HepG2 (cell line): ENCODE results near the gene FASTKD1. TPM values are rescaled to one million over a fixed set of nuclear protein-coding genes. Genes with fewer than 3 reads are reported as not detected.

Experiments used
- ARHGAP35 ChIP-seq: sonication (generic); formaldehyde crosslinking; IDR thresholded peaks from 2 replicates; pipeline ENCODE4 v1.9.0; 2022; ENCODE audit warnings: mild to moderate bottlenecking, inconsistent platforms, moderate library complexity, missing genetic modification reagents, borderline replicate concordance
- HIVEP1 ChIP-seq: sonication (generic); formaldehyde crosslinking; IDR thresholded peaks from 2 replicates; pipeline ENCODE4 v1.4.0; 2020; ENCODE audit warnings: mild to moderate bottlenecking, missing genetic modification reagents
- NFIC ChIP-seq: IDR thresholded peaks from 2 replicates; pipeline ENCODE4 v1.6.1; 2012; ENCODE audit warnings: mild to moderate bottlenecking, low read length, inconsistent platforms
- SALL2 ChIP-seq: sonication (generic); formaldehyde crosslinking; IDR thresholded peaks from 2 replicates; pipeline ENCODE4 v1.8.1; 2023; ENCODE audit warnings: mild to moderate bottlenecking, missing genetic modification reagents, inconsistent platforms
- TARDBP ChIP-seq: sonication (generic); formaldehyde crosslinking; IDR thresholded peaks from 2 replicates; pipeline ENCODE4 v1.8.0; 2022; ENCODE audit warnings: mild to moderate bottlenecking, missing genetic modification reagents
- ZFP1 ChIP-seq: IDR thresholded peaks from 2 replicates; pipeline ENCODE4 v1.6.1; 2016
- ZNF12 ChIP-seq: sonication (generic); formaldehyde crosslinking; IDR thresholded peaks from 2 replicates; pipeline ENCODE4 v1.5.0; 2020; ENCODE audit warnings: missing genetic modification reagents
- ZNF232 ChIP-seq: sonication (generic); formaldehyde crosslinking; IDR thresholded peaks from 2 replicates; pipeline ENCODE4 v1.4.0; 2020; ENCODE audit warnings: missing genetic modification reagents, borderline replicate concordance
- ZNF350 ChIP-seq: sonication (generic); formaldehyde crosslinking; IDR thresholded peaks from 2 replicates; pipeline ENCODE4 v1.4.0; 2020; ENCODE audit warnings: mild to moderate bottlenecking, low read depth, missing genetic modification reagents, borderline replicate concordance
- ZNF850 ChIP-seq: sonication (generic); formaldehyde crosslinking; conservative IDR thresholded peaks from 2 replicates; pipeline ENCODE4 v1.9.0; 2021; ENCODE audit warnings: mild to moderate bottlenecking, missing genetic modification reagents
- ZNF878 ChIP-seq: sonication (generic); formaldehyde crosslinking; IDR thresholded peaks from 2 replicates; pipeline ENCODE4 v1.8.1; 2023; ENCODE audit warnings: mild to moderate bottlenecking, missing genetic modification reagents, moderate library complexity
- ZSCAN31 ChIP-seq: sonication (generic); formaldehyde crosslinking; IDR thresholded peaks from 2 replicates; pipeline ENCODE4 v1.5.0; 2020; ENCODE audit warnings: low read depth, mild to moderate bottlenecking, missing genetic modification reagents
- polyA plus RNA-seq, 8 experiments: library from polyadenylated mRNA; depleted of rRNA in 3 of 8; stranded (reverse) in 7 of 8; unstranded in 1 of 8; fragments of >200 nt; fragmentation: Illumina TruSeq in 4 of 8; extraction: Trizol in 4 of 8; gene quantifications; 2 replicates each; pipeline versions ENCODE4 v1.2.1 to v1.2.3, GENCODE V29; 2011 to 2016; ENCODE audit warnings: low read depth in 4 of 8, missing spikeins in 1 of 8, mixed read lengths in 1 of 8; ENCODE audit not compliant: insufficient read depth in 1 of 8
- total RNA-seq, 5 experiments: library from RNA; depleted of rRNA; stranded (reverse); fragments of >200 nt; fragmentation: Illumina TruSeq; extraction: Trizol; gene quantifications; 2 replicates each; pipeline ENCODE4 v1.2.3, GENCODE V29; 2016; ENCODE audit warnings: low read depth in 1 of 5
- TF ChIP-seq, protein P1 (sequence below): sonication (generic); formaldehyde crosslinking; IDR thresholded peaks from 2 replicates; pipeline ENCODE4 v1.4.0; 2020; ENCODE audit warnings: missing genetic modification reagents
- TF ChIP-seq, protein P2 (sequence below): IDR thresholded peaks from 2 replicates; pipeline ENCODE4 v1.6.1; 2016
- TF ChIP-seq, protein P3 (sequence below), 2 experiments: IDR thresholded peaks; 2 replicates each; pipeline ENCODE4 v1.6.1; 2011 to 2012; ENCODE audit warnings: low read length in 2 of 2, borderline replicate concordance in 1 of 2, low read depth in 1 of 2, mild to moderate bottlenecking in 1 of 2, moderate library complexity in 1 of 2
- TF ChIP-seq, protein P4 (sequence below): sonication (generic); formaldehyde crosslinking; IDR thresholded peaks from 2 replicates; pipeline ENCODE4 v1.8.0; 2022; ENCODE audit warnings: mild to moderate bottlenecking, missing genetic modification reagents
- TF ChIP-seq, protein P5 (sequence below): sonication (generic); formaldehyde crosslinking; IDR thresholded peaks from 2 replicates; pipeline ENCODE4 v1.8.0; 2023; ENCODE audit warnings: mild to moderate bottlenecking, missing genetic modification reagents
- TF ChIP-seq, protein P6 (sequence below): sonication (generic); formaldehyde crosslinking; IDR thresholded peaks from 2 replicates; pipeline ENCODE4 v1.8.0; 2022; ENCODE audit warnings: missing genetic modification reagents, low read depth, mild to moderate bottlenecking, borderline replicate concordance
- TF ChIP-seq, protein P7 (sequence below), 2 experiments: fragments of 450-650 bp in 1 of 2; sonication (generic) in 1 of 2; formaldehyde crosslinking; IDR thresholded peaks; 2 replicates each; pipeline versions ENCODE4 v1.5.0 to v1.8.0; 2020 to 2022; ENCODE audit warnings: mild to moderate bottlenecking in 1 of 2, missing genetic modification reagents in 1 of 2

FASTKD1 gene
- total and polyA plus RNA-seq, 2 of the 13 experiments (the other 11 are each of a cell fraction or from before 2014, with no cell fraction given) = 35.0 to 38.0 TPM

DNA sequence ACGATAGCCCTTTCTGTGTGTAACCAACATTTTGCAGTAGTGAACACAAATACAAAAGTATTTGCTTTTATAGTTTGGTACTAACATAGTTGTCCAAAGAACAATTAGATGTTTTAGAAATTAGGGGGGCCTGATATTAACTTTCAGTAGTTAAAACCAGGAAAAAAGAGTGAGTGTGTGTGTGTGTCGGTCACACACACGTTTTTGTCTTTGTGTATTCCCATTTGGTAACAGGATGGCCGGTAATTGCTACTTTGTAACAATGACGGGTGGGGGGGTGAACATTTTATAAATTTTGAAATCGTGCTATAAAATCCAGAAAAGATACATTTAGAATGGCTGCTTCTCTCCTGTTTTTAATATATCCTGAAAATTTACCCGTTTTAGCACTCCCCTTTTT is 12.0 kb upstream of the FASTKD1 start (continued):
- TF ChIP-seq, protein P1, sequence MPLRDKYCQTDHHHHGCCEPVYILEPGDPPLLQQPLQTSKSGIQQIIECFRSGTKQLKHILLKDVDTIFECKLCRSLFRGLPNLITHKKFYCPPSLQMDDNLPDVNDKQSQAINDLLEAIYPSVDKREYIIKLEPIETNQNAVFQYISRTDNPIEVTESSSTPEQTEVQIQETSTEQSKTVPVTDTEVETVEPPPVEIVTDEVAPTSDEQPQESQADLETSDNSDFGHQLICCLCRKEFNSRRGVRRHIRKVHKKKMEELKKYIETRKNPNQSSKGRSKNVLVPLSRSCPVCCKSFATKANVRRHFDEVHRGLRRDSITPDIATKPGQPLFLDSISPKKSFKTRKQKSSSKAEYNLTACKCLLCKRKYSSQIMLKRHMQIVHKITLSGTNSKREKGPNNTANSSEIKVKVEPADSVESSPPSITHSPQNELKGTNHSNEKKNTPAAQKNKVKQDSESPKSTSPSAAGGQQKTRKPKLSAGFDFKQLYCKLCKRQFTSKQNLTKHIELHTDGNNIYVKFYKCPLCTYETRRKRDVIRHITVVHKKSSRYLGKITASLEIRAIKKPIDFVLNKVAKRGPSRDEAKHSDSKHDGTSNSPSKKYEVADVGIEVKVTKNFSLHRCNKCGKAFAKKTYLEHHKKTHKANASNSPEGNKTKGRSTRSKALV (CRISPR knock-in tag) = no peak
- no peak for TF ChIP-seq TARDBP (CRISPR knock-in tag)
- no peak for TF ChIP-seq ZNF878 (CRISPR knock-in tag)
- TF ChIP-seq, protein P2, sequence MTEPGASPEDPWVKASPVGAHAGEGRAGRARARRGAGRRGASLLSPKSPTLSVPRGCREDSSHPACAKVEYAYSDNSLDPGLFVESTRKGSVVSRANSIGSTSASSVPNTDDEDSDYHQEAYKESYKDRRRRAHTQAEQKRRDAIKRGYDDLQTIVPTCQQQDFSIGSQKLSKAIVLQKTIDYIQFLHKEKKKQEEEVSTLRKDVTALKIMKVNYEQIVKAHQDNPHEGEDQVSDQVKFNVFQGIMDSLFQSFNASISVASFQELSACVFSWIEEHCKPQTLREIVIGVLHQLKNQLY = 0 out of 2 replicates have a peak, but pooled peaks have one; percentile 5
- TF ChIP-seq, protein P3, sequence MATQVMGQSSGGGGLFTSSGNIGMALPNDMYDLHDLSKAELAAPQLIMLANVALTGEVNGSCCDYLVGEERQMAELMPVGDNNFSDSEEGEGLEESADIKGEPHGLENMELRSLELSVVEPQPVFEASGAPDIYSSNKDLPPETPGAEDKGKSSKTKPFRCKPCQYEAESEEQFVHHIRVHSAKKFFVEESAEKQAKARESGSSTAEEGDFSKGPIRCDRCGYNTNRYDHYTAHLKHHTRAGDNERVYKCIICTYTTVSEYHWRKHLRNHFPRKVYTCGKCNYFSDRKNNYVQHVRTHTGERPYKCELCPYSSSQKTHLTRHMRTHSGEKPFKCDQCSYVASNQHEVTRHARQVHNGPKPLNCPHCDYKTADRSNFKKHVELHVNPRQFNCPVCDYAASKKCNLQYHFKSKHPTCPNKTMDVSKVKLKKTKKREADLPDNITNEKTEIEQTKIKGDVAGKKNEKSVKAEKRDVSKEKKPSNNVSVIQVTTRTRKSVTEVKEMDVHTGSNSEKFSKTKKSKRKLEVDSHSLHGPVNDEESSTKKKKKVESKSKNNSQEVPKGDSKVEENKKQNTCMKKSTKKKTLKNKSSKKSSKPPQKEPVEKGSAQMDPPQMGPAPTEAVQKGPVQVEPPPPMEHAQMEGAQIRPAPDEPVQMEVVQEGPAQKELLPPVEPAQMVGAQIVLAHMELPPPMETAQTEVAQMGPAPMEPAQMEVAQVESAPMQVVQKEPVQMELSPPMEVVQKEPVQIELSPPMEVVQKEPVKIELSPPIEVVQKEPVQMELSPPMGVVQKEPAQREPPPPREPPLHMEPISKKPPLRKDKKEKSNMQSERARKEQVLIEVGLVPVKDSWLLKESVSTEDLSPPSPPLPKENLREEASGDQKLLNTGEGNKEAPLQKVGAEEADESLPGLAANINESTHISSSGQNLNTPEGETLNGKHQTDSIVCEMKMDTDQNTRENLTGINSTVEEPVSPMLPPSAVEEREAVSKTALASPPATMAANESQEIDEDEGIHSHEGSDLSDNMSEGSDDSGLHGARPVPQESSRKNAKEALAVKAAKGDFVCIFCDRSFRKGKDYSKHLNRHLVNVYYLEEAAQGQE (IDR thresholded peaks at IDR 0.05; ENCODE audit: borderline replicate concordance in 1 of 2, low read depth in 1 of 2, low read length in 2 of 2) = no peak
- TF ChIP-seq, protein P4, sequence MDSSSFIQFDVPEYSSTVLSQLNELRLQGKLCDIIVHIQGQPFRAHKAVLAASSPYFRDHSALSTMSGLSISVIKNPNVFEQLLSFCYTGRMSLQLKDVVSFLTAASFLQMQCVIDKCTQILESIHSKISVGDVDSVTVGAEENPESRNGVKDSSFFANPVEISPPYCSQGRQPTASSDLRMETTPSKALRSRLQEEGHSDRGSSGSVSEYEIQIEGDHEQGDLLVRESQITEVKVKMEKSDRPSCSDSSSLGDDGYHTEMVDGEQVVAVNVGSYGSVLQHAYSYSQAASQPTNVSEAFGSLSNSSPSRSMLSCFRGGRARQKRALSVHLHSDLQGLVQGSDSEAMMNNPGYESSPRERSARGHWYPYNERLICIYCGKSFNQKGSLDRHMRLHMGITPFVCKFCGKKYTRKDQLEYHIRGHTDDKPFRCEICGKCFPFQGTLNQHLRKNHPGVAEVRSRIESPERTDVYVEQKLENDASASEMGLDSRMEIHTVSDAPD (CRISPR knock-in tag) = 0 out of 2 replicates have a peak, but pooled peaks have one; percentile 21
- TF ChIP-seq SALL2 (CRISPR knock-in tag) = no peak
- no peak for TF ChIP-seq HIVEP1 (CRISPR knock-in tag)
- no peak for TF ChIP-seq ARHGAP35 (CRISPR knock-in tag)
- no peak for TF ChIP-seq ZFP1 (CRISPR knock-in tag)
- TF ChIP-seq ZNF850 (CRISPR knock-in tag) = no peak
- no peak for TF ChIP-seq ZSCAN31 (CRISPR knock-in tag)
- TF ChIP-seq ZNF350 = no peak
- no peak for TF ChIP-seq ZNF12 (CRISPR knock-in tag)
- TF ChIP-seq, protein P5, sequence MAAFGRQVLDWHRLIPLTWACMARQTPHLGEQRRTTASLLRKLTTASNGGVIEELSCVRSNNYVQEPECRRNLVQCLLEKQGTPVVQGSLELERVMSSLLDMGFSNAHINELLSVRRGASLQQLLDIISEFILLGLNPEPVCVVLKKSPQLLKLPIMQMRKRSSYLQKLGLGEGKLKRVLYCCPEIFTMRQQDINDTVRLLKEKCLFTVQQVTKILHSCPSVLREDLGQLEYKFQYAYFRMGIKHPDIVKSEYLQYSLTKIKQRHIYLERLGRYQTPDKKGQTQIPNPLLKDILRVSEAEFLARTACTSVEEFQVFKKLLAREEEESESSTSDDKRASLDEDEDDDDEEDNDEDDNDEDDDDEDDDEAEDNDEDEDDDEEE (CRISPR knock-in tag) = no peak
- TF ChIP-seq, protein P6, sequence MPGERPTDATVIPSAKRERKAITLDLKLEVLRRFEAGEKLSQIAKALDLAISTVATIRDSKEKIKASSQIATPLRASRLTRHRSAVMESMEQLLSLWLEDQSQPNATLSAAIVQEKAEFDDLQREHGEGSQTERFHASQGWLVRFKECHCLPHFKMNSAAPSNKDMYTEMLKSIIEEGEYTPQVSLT (CRISPR knock-in tag) = no peak
- TF ChIP-seq, protein P7, sequence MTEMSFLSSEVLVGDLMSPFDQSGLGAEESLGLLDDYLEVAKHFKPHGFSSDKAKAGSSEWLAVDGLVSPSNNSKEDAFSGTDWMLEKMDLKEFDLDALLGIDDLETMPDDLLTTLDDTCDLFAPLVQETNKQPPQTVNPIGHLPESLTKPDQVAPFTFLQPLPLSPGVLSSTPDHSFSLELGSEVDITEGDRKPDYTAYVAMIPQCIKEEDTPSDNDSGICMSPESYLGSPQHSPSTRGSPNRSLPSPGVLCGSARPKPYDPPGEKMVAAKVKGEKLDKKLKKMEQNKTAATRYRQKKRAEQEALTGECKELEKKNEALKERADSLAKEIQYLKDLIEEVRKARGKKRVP (CRISPR knock-in tag; IDR thresholded peaks at IDR 0.05) = no peak
- TF ChIP-seq NFIC = 0 out of 2 replicates have a peak, but pooled peaks have one; percentile 27
- TF ChIP-seq ZNF232 (CRISPR knock-in tag) = no peak
